ENCODE results near the gene REG3A. TPM values are rescaled to one million over a fixed set of nuclear protein-coding genes. Genes with fewer than 3 reads are reported as not detected.

Gene REG3A
- total RNA-seq, 4 donors from 2014 or later = not detected

GRCh38 chr2:79129260-79129659, 30.3 kb downstream of the REG3A start:
- H3K4me3 ChIP-seq = no peak overlapping the region
- intact Hi-C loops (cut with DNase I; ENCODE audit: low total_unique reads) = no loop called here
- H3K27me3 ChIP-seq = peaks cover 47% of the 10 kb centered on the region
- 73 to 75% methylated on average over 4 to 6 of the region's 6 CpGs for WGBS, 2 donors (ENCODE audit: low coverage in 1 of 2)
- no peak overlapping the region for H3K27ac ChIP-seq
- TF ChIP-seq POLR2AphosphoS5 (IDR thresholded peaks at IDR 0.05) = no peak
- no peak for TF ChIP-seq POLR2A (IDR thresholded peaks at IDR 0.05)
- TF ChIP-seq, protein P1, sequence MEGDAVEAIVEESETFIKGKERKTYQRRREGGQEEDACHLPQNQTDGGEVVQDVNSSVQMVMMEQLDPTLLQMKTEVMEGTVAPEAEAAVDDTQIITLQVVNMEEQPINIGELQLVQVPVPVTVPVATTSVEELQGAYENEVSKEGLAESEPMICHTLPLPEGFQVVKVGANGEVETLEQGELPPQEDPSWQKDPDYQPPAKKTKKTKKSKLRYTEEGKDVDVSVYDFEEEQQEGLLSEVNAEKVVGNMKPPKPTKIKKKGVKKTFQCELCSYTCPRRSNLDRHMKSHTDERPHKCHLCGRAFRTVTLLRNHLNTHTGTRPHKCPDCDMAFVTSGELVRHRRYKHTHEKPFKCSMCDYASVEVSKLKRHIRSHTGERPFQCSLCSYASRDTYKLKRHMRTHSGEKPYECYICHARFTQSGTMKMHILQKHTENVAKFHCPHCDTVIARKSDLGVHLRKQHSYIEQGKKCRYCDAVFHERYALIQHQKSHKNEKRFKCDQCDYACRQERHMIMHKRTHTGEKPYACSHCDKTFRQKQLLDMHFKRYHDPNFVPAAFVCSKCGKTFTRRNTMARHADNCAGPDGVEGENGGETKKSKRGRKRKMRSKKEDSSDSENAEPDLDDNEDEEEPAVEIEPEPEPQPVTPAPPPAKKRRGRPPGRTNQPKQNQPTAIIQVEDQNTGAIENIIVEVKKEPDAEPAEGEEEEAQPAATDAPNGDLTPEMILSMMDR (IDR thresholded peaks at IDR 0.05) = no peak
- no peak for TF ChIP-seq EP300 (IDR thresholded peaks at IDR 0.05; ENCODE audit: low read depth)
- H3K4me1 ChIP-seq = no peaks in the 10 kb centered on the region
- DNase-seq = no peak
- no peaks in the 10 kb centered on the region for H3K36me3 ChIP-seq
- H3K9me3 ChIP-seq = no peaks in the 10 kb centered on the region
- in situ Hi-C loops (cut with MboI; ENCODE audit: low pct_ligation_motif_present in 1 of 4, low pct_unique_long_range_greater_than_20kb in 1 of 4, low sequenced_read_pairs in 3 of 4) = no loop called here

- peaks cover 44% of the 10 kb centered on the region for H3K27me3 ChIP-seq
- no peak overlapping the region for H3K4me3 ChIP-seq
- in situ Hi-C loops (cut with MboI; ENCODE audit: low pct_ligation_motif_present in 1 of 4, low pct_unique_long_range_greater_than_20kb in 1 of 4, low sequenced_read_pairs in 3 of 4) (no loop called here), intact Hi-C loops (cut with DNase I; ENCODE audit: low total_unique reads) (no loop called here)
- WGBS, 2 donors (ENCODE audit: low coverage in 1 of 2) = 86 to 92% methylated on average over 2 to 3 of the region's 3 CpGs
- H3K27ac ChIP-seq = no peak overlapping the region
- TF ChIP-seq EP300 (IDR thresholded peaks at IDR 0.05; ENCODE audit: low read depth) (no peak), POLR2AphosphoS5 (IDR thresholded peaks at IDR 0.05) (no peak), POLR2A (IDR thresholded peaks at IDR 0.05) (no peak)
- TF ChIP-seq, protein P1 (IDR thresholded peaks at IDR 0.05) = no peak
- H3K9me3 ChIP-seq = no peaks in the 10 kb centered on the region
- H3K36me3 ChIP-seq = no peaks in the 10 kb centered on the region
- H3K4me1 ChIP-seq = no peaks in the 10 kb centered on the region
- no peak for DNase-seq
Observed at GRCh38 chr2:79128406-79128805, 31.1 kb downstream of the REG3A start.

GRCh38 chr2:79125721-79125985, 33.9 kb downstream of the REG3A start:
- in situ Hi-C loops (cut with MboI; ENCODE audit: low pct_ligation_motif_present in 1 of 4, low pct_unique_long_range_greater_than_20kb in 1 of 4, low sequenced_read_pairs in 3 of 4) = no loop called here
- TF ChIP-seq, protein P1 (IDR thresholded peaks at IDR 0.05) = no peak
- TF ChIP-seq EP300 (IDR thresholded peaks at IDR 0.05; ENCODE audit: low read depth) = no peak
- TF ChIP-seq POLR2AphosphoS5 (IDR thresholded peaks at IDR 0.05) = no peak
- TF ChIP-seq POLR2A (IDR thresholded peaks at IDR 0.05) = no peak
- Histone ChIP-seq H3K4me1 (no peaks in the 10 kb centered on the region), H3K36me3 (no peaks in the 10 kb centered on the region), H3K27me3 (peaks cover 41% of the 10 kb centered on the region), H3K9me3 (no peaks in the 10 kb centered on the region), H3K4me3 (no peak overlapping the region), H3K27ac (no peak overlapping the region)
- 91 to 93% methylated on average over 3 of the region's 3 CpGs for WGBS, 2 donors (ENCODE audit: low coverage in 1 of 2)
- no peak for DNase-seq
- intact Hi-C loops (cut with DNase I; ENCODE audit: low total_unique reads) = no loop called here

GRCh38 chr2:79124907-79125720, 34.4 kb downstream of the REG3A start:
- intact Hi-C loops (cut with DNase I; ENCODE audit: low total_unique reads) = no loop called here
- WGBS, 2 donors (ENCODE audit: low coverage in 1 of 2) = 69 to 75% methylated on average over 9 of the region's 9 CpGs
- Histone ChIP-seq H3K4me1 (no peaks in the 10 kb centered on the region), H3K27me3 (peaks cover 47% of the 10 kb centered on the region), H3K36me3 (no peaks in the 10 kb centered on the region), H3K4me3 (no peak overlapping the region), H3K27ac (no peak overlapping the region), H3K9me3 (no peaks in the 10 kb centered on the region)
- TF ChIP-seq, protein P1 (IDR thresholded peaks at IDR 0.05) = no peak
- TF ChIP-seq EP300 (IDR thresholded peaks at IDR 0.05; ENCODE audit: low read depth) (no peak), POLR2AphosphoS5 (IDR thresholded peaks at IDR 0.05) (no peak), POLR2A (IDR thresholded peaks at IDR 0.05) (no peak)
- no peak for DNase-seq
- in situ Hi-C loops (cut with MboI; ENCODE audit: low pct_ligation_motif_present in 1 of 4, low pct_unique_long_range_greater_than_20kb in 1 of 4, low sequenced_read_pairs in 3 of 4) = no loop called here
